Sigmoid colon (tissue), 7 donors: ENCODE results near the gene TOMM34. TPM values are rescaled to one million over a fixed set of nuclear protein-coding genes. Genes with fewer than 3 reads are reported as not detected.

Experiments
- DNase-seq: peaks from one replicate; pipeline ENCODE4 v3.0.0-alpha.2; 2019
- H3K27ac ChIP-seq, 4 donors: fragments of 200-600 bp; sonication (generic); one replicate each; pipeline ENCODE4 v1.5.1; 2016 to 2019; ENCODE audit warnings: mild to moderate bottlenecking in 1 of 4
- H3K27me3 ChIP-seq, 3 donors: fragments of 200-600 bp; sonication (generic); one replicate each; pipeline ENCODE4 v1.5.1; 2019; ENCODE audit warnings: mild to moderate bottlenecking in 1 of 3
- H3K36me3 ChIP-seq, 4 donors: fragments of 200-600 bp; sonication (generic); one replicate each; pipeline ENCODE4 v1.5.1; 2016 to 2019
- H3K4me1 ChIP-seq, 4 donors: fragments of 200-600 bp; sonication (generic); one replicate each; pipeline ENCODE4 v1.5.1; 2017 to 2019
- H3K4me3 ChIP-seq, 4 donors: fragments of 200-600 bp; sonication (generic); one replicate each; pipeline ENCODE4 v1.5.1; 2017 to 2019; ENCODE audit warnings: mild to moderate bottlenecking in 2 of 4, moderate library complexity in 1 of 4
- H3K9me3 ChIP-seq, 4 donors: fragments of 200-600 bp in 3 of 4; sonication (generic) in 3 of 4; one replicate each; pipeline versions ENCODE4 v1.5.1 to v1.6.1; 2013 to 2019
- CTCF ChIP-seq, 4 experiments: fragments of 450-650 bp in 3 of 4; fragments of 200-600 bp in 1 of 4; IDR thresholded peaks; one replicate each; pipeline ENCODE4 v1.5.1; 2016 to 2019; ENCODE audit warnings: antibody characterized with exemption in 4 of 4, mild to moderate bottlenecking in 3 of 4, moderate library complexity in 2 of 4
- EP300 ChIP-seq, 4 donors: sonication (generic); formaldehyde crosslinking; IDR thresholded peaks; one replicate each; pipeline ENCODE4 v1.6.1; 2017; ENCODE audit warnings: antibody characterized with exemption in 4 of 4
- POLR2A ChIP-seq, 2 donors: fragments of 450-650 bp; IDR thresholded peaks; one replicate each; pipeline ENCODE4 v1.6.1; 2016; ENCODE audit warnings: antibody characterized with exemption in 2 of 2, mild to moderate bottlenecking in 2 of 2, moderate library complexity in 2 of 2
- POLR2AphosphoS5 ChIP-seq, 4 donors: sonication (generic); formaldehyde crosslinking; IDR thresholded peaks; one replicate each; pipeline ENCODE4 v1.6.1; 2017; ENCODE audit warnings: antibody characterized with exemption in 4 of 4
- WGBS, 2 donors: extraction: QIAGEN DNeasy Blood & Tissue Kit; methylation state at CpG; one replicate each; pipeline ENCODE4 v1.1.7; 2013; 5-methylcytosine and 5-hydroxymethylcytosine counted together
- intact Hi-C: fragments of 100-400 bp; cut with DNase I; formaldehyde crosslinking; loops from one replicate; pipeline ENCODE4 v1.15.1; 2023
- polyA plus RNA-seq, 3 donors: library from polyadenylated mRNA; stranded (reverse); fragments of 200-250 nt; gene quantifications; one replicate each; pipeline ENCODE4 v1.2.3, GENCODE V29; 2013
- total RNA-seq, 4 donors: library from RNA; depleted of rRNA; stranded (reverse); fragments of >200 nt; gene quantifications; one replicate each; pipeline ENCODE4 v1.1.0, GENCODE V29; 2016
- donor health status: healthy with polysubstance abuse.
- donor health status: Bipolar disorder and iron deficiency.
- donor health status: healthy.

The TOMM34 gene
- total and polyA plus RNA-seq, 7 donors, result 7.2 to 27.3 (median 9.2) TPM

GRCh38 chr20:44921447-44921846 lies 38.8 kb downstream of the TOMM34 start:
- no peaks in the 10 kb centered on the region for H3K9me3 ChIP-seq
- no peaks in the 10 kb centered on the region for H3K27me3 ChIP-seq
- no peak overlapping the region for H3K27ac ChIP-seq
- DNase-seq, result no peak
- TF ChIP-seq EP300 (IDR thresholded peaks at IDR 0.05) (no peak), POLR2AphosphoS5 (IDR thresholded peaks at IDR 0.05) (no peak), POLR2A (IDR thresholded peaks at IDR 0.05) (no peak), CTCF (IDR thresholded peaks at IDR 0.05) (no peak)
- H3K36me3 ChIP-seq, result peaks cover 0 to 8% (median 0%) of the 10 kb centered on the region in 4 donors
- WGBS, 2 donors, result 98 to 99% methylated on average over 14 of the region's 14 CpGs
- no peaks in the 10 kb centered on the region for H3K4me1 ChIP-seq
- no peak overlapping the region for H3K4me3 ChIP-seq
- intact Hi-C loops, result no loop called here

DNA sequence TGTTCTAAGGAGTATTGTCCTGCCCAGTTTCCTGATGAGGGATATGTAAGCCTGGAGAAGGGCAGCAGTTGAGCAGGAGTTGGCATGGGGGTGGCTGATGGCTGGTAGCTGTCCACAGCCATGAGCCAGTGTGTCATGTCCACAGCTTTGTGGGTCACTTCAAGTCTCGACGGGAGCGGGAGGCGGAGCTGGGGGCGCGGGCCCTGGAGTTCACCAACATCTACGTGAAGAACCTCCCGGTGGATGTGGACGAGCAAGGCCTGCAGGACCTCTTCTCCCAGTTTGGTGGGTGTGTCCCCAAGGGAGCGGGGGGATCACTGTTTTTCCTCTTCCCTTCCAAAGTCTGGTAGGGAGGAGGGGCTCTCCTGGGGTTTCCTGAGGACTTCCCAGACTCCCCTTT lies 41.4 kb downstream of the TOMM34 start:
- no peak for DNase-seq
- no peaks in the 10 kb centered on the region for H3K4me1 ChIP-seq
- no peak for TF ChIP-seq POLR2A (IDR thresholded peaks at IDR 0.05)
- no peak for TF ChIP-seq POLR2AphosphoS5 (IDR thresholded peaks at IDR 0.05)
- no peak for TF ChIP-seq CTCF (IDR thresholded peaks at IDR 0.05)
- TF ChIP-seq EP300 (IDR thresholded peaks at IDR 0.05), result no peak
- 96 to 97% methylated on average over 10 of the region's 10 CpGs for WGBS, 2 donors
- H3K27ac ChIP-seq, result no peak overlapping the region
- H3K4me3 ChIP-seq, result no peak overlapping the region
- H3K27me3 ChIP-seq, result no peaks in the 10 kb centered on the region
- H3K9me3 ChIP-seq, result no peaks in the 10 kb centered on the region
- H3K36me3 ChIP-seq, result no peaks in the 10 kb centered on the region
- intact Hi-C loops, result no loop called here

DNA sequence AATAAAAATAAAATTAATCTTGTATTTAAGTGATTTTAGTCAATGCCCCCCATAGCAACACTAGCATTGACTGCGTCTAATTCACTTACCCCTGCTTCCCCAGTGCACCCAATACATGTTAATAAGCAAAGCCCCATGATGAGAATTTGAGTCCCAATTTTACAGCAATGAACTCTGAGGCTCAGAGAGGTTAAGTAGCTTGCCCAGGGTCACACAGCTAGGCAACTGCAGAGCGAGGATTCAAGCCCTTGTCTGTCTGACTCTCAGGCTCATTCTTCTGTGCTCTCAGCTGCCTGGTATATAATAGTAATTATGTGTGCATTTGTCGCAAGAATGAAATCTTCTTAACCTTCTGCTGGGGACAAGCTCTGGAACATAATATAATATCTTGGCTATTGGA lies 41.9 kb downstream of the TOMM34 start:
- no peaks in the 10 kb centered on the region for H3K9me3 ChIP-seq

GRCh38 chr20:44917399-44917798 lies 42.8 kb downstream of the TOMM34 start:
- intact Hi-C loops, result no loop called here
- Histone ChIP-seq H3K27ac (no peak overlapping the region), H3K27me3 (no peaks in the 10 kb centered on the region), H3K4me3 (no peak overlapping the region), H3K4me1 (no peaks in the 10 kb centered on the region), H3K36me3 (no peaks in the 10 kb centered on the region), H3K9me3 (no peaks in the 10 kb centered on the region)
- DNase-seq, result no peak
- 96 to 98% methylated on average over 2 of the region's 2 CpGs for WGBS, 2 donors
- TF ChIP-seq CTCF (IDR thresholded peaks at IDR 0.05), result no peak
- TF ChIP-seq POLR2A (IDR thresholded peaks at IDR 0.05), result no peak
- TF ChIP-seq POLR2AphosphoS5 (IDR thresholded peaks at IDR 0.05), result no peak
- TF ChIP-seq EP300 (IDR thresholded peaks at IDR 0.05), result no peak

More for the DNA sequence above, 41.9 kb downstream of the TOMM34 start:
- intact Hi-C loops, result no loop called here
- Histone ChIP-seq H3K27me3 (no peaks in the 10 kb centered on the region), H3K4me3 (no peak overlapping the region), H3K4me1 (no peaks in the 10 kb centered on the region), H3K27ac (no peak overlapping the region), H3K36me3 (no peaks in the 10 kb centered on the region)
- TF ChIP-seq EP300 (IDR thresholded peaks at IDR 0.05) (no peak), POLR2AphosphoS5 (IDR thresholded peaks at IDR 0.05) (no peak), CTCF (IDR thresholded peaks at IDR 0.05) (no peak), POLR2A (IDR thresholded peaks at IDR 0.05) (no peak)
- WGBS, 2 donors, result 96 to 97% methylated on average over 3 of the region's 3 CpGs
- no peak for DNase-seq

GRCh38 chr20:44916586-44916985 lies 43.6 kb downstream of the TOMM34 start:
- H3K9me3 ChIP-seq, result no peaks in the 10 kb centered on the region
- no peaks in the 10 kb centered on the region for H3K36me3 ChIP-seq
- no peak overlapping the region for H3K27ac ChIP-seq
- 96% methylated on average over 12 of the region's 12 CpGs for WGBS, 2 donors
- no peaks in the 10 kb centered on the region for H3K4me1 ChIP-seq
- TF ChIP-seq CTCF (IDR thresholded peaks at IDR 0.05), result no peak
- no peaks in the 10 kb centered on the region for H3K27me3 ChIP-seq
- no peak for DNase-seq
- no peak overlapping the region for H3K4me3 ChIP-seq
- intact Hi-C loops, result no loop called here
